Smooth muscle cell of the pulmonary artery (primary cell): ENCODE results near the gene IFNA14. TPM values are rescaled to one million over a fixed set of nuclear protein-coding genes. Genes with fewer than 3 reads are reported as not detected.

Experiments
- total RNA-seq: library from RNA; depleted of rRNA; stranded (reverse); fragments of >200 nt; gene quantifications from 2 replicates; pipeline ENCODE4 v1.2.3, GENCODE V29; 2014

IFNA14 gene
- total RNA-seq, result not detected in 2 replicates

DNA sequence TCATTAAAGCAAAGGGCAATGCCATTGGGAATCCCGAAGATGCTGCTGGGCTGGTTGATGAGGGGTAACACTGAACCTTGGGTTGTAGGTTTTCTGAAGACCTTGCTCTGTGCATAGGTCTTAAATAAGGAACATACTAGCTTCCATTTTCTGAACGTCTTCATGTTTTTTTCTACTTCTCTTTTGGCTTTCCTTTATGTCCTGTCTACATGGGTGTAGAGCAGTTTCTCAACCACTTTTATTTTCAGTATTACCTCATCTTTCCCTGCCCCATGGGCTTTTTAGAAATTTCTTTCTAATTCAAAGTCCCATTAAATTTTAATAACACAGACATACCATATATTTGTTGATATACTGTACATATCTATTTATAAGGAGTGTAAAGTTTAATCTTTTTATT is at the start of gene IFNA14:
TSS of gene IFNA14 (minus strand) at position 95 of the 400 bp plus-strand sequence. CDS start at position 25, 70 bp downstream.

DNA sequence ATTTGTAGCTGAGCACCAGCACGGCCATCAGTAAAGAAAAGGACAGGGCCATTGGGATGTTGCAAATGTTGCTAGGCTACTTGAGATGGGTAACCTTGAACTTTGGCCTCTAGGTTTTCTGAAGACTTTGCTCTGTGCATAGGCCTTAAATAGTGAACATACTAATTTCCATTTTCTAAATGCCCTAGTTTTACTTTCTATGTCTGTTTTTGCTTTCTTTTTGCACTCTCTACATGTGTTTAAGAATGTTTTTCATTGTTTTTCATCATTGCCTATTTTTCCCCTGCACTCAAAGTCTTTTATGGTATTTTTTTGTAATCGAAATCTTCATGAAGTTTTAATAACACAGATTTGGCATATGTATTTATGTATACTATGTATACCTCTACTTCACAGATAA is 11.7 kb downstream of the IFNA14 start, which contains the start of gene IFNA17:
TSS of gene IFNA17 (minus strand) at position 101 of the 400 bp plus-strand sequence. CDS start at position 52, 49 bp downstream.

DNA sequence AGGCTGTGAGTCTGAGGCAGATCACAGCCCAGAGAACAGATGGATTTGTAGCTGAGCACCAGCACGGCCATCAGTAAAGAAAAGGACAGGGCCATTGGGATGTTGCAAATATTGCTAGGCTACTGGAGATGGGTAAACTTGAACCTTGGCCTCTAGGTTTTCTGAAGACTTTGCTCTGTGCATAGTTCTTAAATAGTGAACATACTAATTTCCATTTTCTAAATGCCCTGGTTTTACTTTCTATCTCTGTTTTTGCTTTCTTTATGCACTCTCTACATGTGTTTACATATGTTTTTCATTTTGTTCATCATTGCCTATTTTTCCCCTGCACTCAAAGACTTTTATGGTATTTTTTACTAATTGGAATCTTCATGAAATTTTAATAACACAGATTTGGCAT is 22.6 kb downstream of the IFNA14 start, which contains the start of gene IFNA16:
TSS of gene IFNA16 (minus strand) at position 101 of the 400 bp plus-strand sequence. CDS start at position 95, 6 bp downstream.

GRCh38 chr9:21207043-21207442 is 32.8 kb downstream of the IFNA14 start, which contains the start of gene IFNA10:
IFNA10 (minus strand) TSS chr9:21207143; CDS start chr9:21207097, 46 bp downstream.

GRCh38 chr9:21202105-21202504 is 37.7 kb downstream of the IFNA14 start, which contains the start of gene IFNA7:
IFNA7 (minus strand) TSS chr9:21202205; CDS start chr9:21202165, 40 bp downstream.

Other genes starting within 250 kb of the IFNA14 start
- 2.0 and 5.0 TPM in 2 replicates for gene HACD4, start 208.4 kb downstream of the IFNA14 start, total RNA-seq
- not detected in 2 replicates for gene IFNB1, start 162.1 kb downstream of the IFNA14 start, total RNA-seq
- gene IFNW1, start 98.2 kb downstream of the IFNA14 start, total RNA-seq, result not detected in 2 replicates
- not detected in 2 replicates for gene IFNA21, start 73.3 kb downstream of the IFNA14 start, total RNA-seq
- not detected in 2 replicates for gene IFNA4, start 52.4 kb downstream of the IFNA14 start, total RNA-seq
- not detected in 2 replicates for gene IFNA7, start 37.8 kb downstream of the IFNA14 start, total RNA-seq
- not detected in 2 replicates for gene IFNA10, start 32.9 kb downstream of the IFNA14 start, total RNA-seq
- not detected in 2 replicates for gene IFNA16, start 22.7 kb downstream of the IFNA14 start, total RNA-seq
- gene IFNA17, start 11.8 kb downstream of the IFNA14 start, total RNA-seq, result not detected in 2 replicates
- not detected in 2 replicates for gene IFNA5, start 65.3 kb upstream of the IFNA14 start, total RNA-seq
- 37.7 and 49.3 TPM in 2 replicates for gene KLHL9, start 95.4 kb upstream of the IFNA14 start, total RNA-seq
- gene IFNA6, start 110.9 kb upstream of the IFNA14 start, total RNA-seq, result not detected in 2 replicates
- not detected in 2 replicates for gene IFNA13, start 128.1 kb upstream of the IFNA14 start, total RNA-seq
- not detected in 2 replicates for gene IFNA2, start 145.4 kb upstream of the IFNA14 start, total RNA-seq
- not detected in 2 replicates for gene IFNA8, start 169.1 kb upstream of the IFNA14 start, total RNA-seq
- gene IFNA1, start 200.4 kb upstream of the IFNA14 start, total RNA-seq, result not detected in 2 replicates
- gene IFNE, start 242.3 kb upstream of the IFNA14 start, total RNA-seq, result 10.4 and 30.1 TPM in 2 replicates